NT2/D1 (cell line): ENCODE measurements around the gene NLGN4Y.

Experiments
- SUZ12 ChIP-seq: IDR thresholded peaks from 2 replicates; pipeline ENCODE4 v1.6.1; 2011; ENCODE audit not compliant: insufficient read length, insufficient read depth; ENCODE audit errors: extremely low read depth
- ZNF274 ChIP-seq: IDR thresholded peaks from 2 replicates; pipeline ENCODE4 v1.6.1; 2011; ENCODE audit warnings: mild to moderate bottlenecking, low read depth, low read length

GRCh38 chrY:14618513-14618912 is 94.2 kb downstream of the NLGN4Y start:
- no peak for TF ChIP-seq ZNF274
- no peak for TF ChIP-seq SUZ12
